Fibroblast of lung (primary cell): Measurements from ENCODE around the gene ITK. TPM values are rescaled to one million over a fixed set of nuclear protein-coding genes. Genes with fewer than 3 reads are reported as not detected.

Source experiments
- DNase-seq, 2 donors: peaks; one replicate each; pipeline versions ENCODE4 v3.0.0 to v3.0.0-alpha.2; 2010; ENCODE audit warnings: low read depth in 2 of 2
- H2AFZ ChIP-seq: 2 replicates; pipeline ENCODE4 v1.5.1; 2012; ENCODE audit warnings: low read length, control low read depth, inconsistent platforms
- H3K27ac ChIP-seq: 2 replicates; pipeline ENCODE4 v1.5.1; 2011; ENCODE audit warnings: low read length, control low read depth; ENCODE audit not compliant: insufficient read depth
- H3K27me3 ChIP-seq: 2 replicates; pipeline ENCODE4 v1.5.1; 2011; ENCODE audit warnings: mild to moderate bottlenecking, low read length; ENCODE audit not compliant: control insufficient read depth, insufficient read depth
- H3K36me3 ChIP-seq: 2 replicates; pipeline ENCODE4 v1.5.1; 2011; ENCODE audit warnings: low read length; ENCODE audit not compliant: control insufficient read depth, insufficient read depth
- H3K4me1 ChIP-seq: 2 replicates; pipeline ENCODE4 v1.5.1; 2011; ENCODE audit warnings: low read length; ENCODE audit not compliant: control insufficient read depth, insufficient read depth; ENCODE audit errors: extremely low read depth
- H3K4me2 ChIP-seq: 2 replicates; pipeline ENCODE4 v1.5.1; 2011; ENCODE audit warnings: low read length, control low read depth; ENCODE audit not compliant: insufficient read depth; ENCODE audit errors: extremely low read depth
- H3K4me3 ChIP-seq, 4 experiments: fragments of 200-600 bp in 1 of 4; sonication (generic) in 1 of 4; replicated peaks in 1 of 4; 2 replicates each; pipeline ENCODE4 v1.5.1; 2011 to 2016; ENCODE audit warnings: low read length in 4 of 4, low read depth in 3 of 4, mild to moderate bottlenecking in 3 of 4, control low read depth in 2 of 4, inconsistent platforms in 1 of 4, mixed read lengths in 1 of 4; ENCODE audit not compliant: insufficient read depth in 1 of 4; ENCODE audit errors: control extremely low read depth in 1 of 4
- H3K79me2 ChIP-seq: 2 replicates; pipeline ENCODE4 v1.5.1; 2012; ENCODE audit warnings: mild to moderate bottlenecking, low read length, inconsistent platforms; ENCODE audit not compliant: control insufficient read depth, insufficient read depth
- H3K9ac ChIP-seq: 2 replicates; pipeline ENCODE4 v1.5.1; 2011; ENCODE audit warnings: mild to moderate bottlenecking, low read length, control low read depth; ENCODE audit not compliant: insufficient read depth
- H3K9me3 ChIP-seq: 2 replicates; pipeline ENCODE4 v1.5.1; 2012; ENCODE audit warnings: low read depth, low read length; ENCODE audit not compliant: control insufficient read depth, insufficient read depth
- H4K20me1 ChIP-seq: 2 replicates; pipeline ENCODE4 v1.5.1; 2011; ENCODE audit warnings: low read length; ENCODE audit not compliant: control insufficient read depth, insufficient read depth; ENCODE audit errors: extremely low read depth
- EZH2 ChIP-seq: IDR thresholded peaks from 2 replicates; pipeline ENCODE4 v1.5.1; 2012; ENCODE audit warnings: low read length, control low read depth, mild to moderate bottlenecking; ENCODE audit errors: missing control alignments
- polyA plus RNA-seq, 2 donors: library from polyadenylated mRNA; depleted of rRNA in 1 of 2; stranded (reverse) in 1 of 2; unstranded in 1 of 2; fragments of >200 nt; gene quantifications; 2 replicates each; pipeline ENCODE4 v1.2.1, GENCODE V29; 2011 to 2012; ENCODE audit warnings: missing spikeins in 1 of 2
- total RNA-seq: library from RNA; depleted of rRNA; stranded (reverse); fragments of >200 nt; gene quantifications from 2 replicates; pipeline ENCODE4 v1.2.1, GENCODE V29; 2014
- TF ChIP-seq, protein P1 (sequence below), 2 donors: IDR thresholded peaks in 1 of 2; conservative IDR thresholded peaks in 1 of 2; 1 replicate in 1 of 2; 2 replicates in 1 of 2; pipeline ENCODE4 v1.5.1; 2011 to 2012; ENCODE audit warnings: low read length in 2 of 2, control low read depth in 1 of 2, inconsistent platforms in 1 of 2, low read depth in 1 of 2, mild to moderate bottlenecking in 1 of 2

ITK gene
- total and polyA plus RNA-seq, 2 donors (not counting 1 experiment from before 2014, with no cell fraction given) = 0.17 TPM; not detected in 1

DNA sequence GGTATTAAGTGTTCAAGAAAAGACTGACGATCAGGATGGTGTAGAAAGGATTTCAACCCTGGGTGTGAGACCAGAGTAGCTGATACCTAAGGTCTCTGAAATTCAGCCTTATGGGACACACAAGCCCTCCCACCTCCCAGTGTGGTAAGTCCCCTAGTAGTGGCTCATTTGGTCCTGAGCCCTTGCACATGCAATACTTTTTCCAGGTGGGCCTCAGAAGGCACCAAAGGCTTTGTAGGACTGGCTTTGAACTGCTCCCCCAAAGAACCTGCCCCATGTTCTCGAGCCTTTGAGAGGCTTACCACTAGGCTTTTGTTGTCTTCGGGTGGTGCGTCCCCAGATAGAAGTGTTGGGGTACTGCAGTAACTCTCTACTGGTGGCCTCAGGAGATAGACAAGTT lies 15.4 kb upstream of the ITK start:
- H3K27me3 ChIP-seq = no peaks in the 10 kb centered on the region
- TF ChIP-seq, protein P1, sequence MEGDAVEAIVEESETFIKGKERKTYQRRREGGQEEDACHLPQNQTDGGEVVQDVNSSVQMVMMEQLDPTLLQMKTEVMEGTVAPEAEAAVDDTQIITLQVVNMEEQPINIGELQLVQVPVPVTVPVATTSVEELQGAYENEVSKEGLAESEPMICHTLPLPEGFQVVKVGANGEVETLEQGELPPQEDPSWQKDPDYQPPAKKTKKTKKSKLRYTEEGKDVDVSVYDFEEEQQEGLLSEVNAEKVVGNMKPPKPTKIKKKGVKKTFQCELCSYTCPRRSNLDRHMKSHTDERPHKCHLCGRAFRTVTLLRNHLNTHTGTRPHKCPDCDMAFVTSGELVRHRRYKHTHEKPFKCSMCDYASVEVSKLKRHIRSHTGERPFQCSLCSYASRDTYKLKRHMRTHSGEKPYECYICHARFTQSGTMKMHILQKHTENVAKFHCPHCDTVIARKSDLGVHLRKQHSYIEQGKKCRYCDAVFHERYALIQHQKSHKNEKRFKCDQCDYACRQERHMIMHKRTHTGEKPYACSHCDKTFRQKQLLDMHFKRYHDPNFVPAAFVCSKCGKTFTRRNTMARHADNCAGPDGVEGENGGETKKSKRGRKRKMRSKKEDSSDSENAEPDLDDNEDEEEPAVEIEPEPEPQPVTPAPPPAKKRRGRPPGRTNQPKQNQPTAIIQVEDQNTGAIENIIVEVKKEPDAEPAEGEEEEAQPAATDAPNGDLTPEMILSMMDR (conservative IDR thresholded peaks at IDR 0.05 in 1 of 2, IDR thresholded peaks at IDR 0.05 in 1 of 2; ENCODE audit: low read depth in 1 of 2, low read length in 2 of 2) = no peak
- no peak for TF ChIP-seq EZH2
- H4K20me1 ChIP-seq = no peaks in the 10 kb centered on the region
- no peak overlapping the region for H2AFZ ChIP-seq
- no peaks in the 10 kb centered on the region for H3K36me3 ChIP-seq
- H3K79me2 ChIP-seq = no peaks in the 10 kb centered on the region
- no peak overlapping the region for H3K27ac ChIP-seq
- H3K4me1 ChIP-seq = no peaks in the 10 kb centered on the region
- no peak overlapping the region for H3K9ac ChIP-seq
- no peak overlapping the region for H3K4me2 ChIP-seq
- DNase-seq = no peak
- H3K9me3 ChIP-seq = no peaks in the 10 kb centered on the region
- H3K4me3 ChIP-seq = no peak overlapping the region

DNA sequence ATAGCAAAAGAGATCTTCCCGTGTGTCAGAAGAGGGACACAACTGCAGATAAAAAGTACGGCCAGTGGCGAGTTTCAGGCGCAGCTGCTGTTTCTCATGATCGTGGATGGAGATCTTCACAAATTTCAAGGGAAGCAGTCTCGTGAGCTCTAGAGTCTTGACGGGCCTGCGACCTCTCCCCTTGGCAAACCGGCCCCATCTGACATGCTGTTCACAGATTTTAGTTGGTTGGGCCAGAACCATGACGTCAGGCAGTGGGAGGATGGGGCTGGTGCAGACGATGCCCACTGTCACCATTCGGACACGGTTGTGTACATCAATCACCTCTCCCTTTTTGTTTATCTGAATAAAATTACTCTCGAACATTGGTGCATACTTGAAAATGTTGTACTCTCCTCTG lies 15.0 kb upstream of the ITK start:
- Histone ChIP-seq H4K20me1 (no peaks in the 10 kb centered on the region), H3K79me2 (no peaks in the 10 kb centered on the region), H3K36me3 (no peaks in the 10 kb centered on the region), H3K4me1 (no peaks in the 10 kb centered on the region), H3K27ac (no peak overlapping the region), H3K9me3 (no peaks in the 10 kb centered on the region), H3K4me3 (no peak overlapping the region), H3K27me3 (no peaks in the 10 kb centered on the region), H3K9ac (no peak overlapping the region), H3K4me2 (no peak overlapping the region), H2AFZ (no peak overlapping the region)
- no peak for DNase-seq
- TF ChIP-seq, protein P1 (conservative IDR thresholded peaks at IDR 0.05 in 1 of 2, IDR thresholded peaks at IDR 0.05 in 1 of 2; ENCODE audit: low read depth in 1 of 2, low read length in 2 of 2) = no peak
- TF ChIP-seq EZH2 = no peak

DNA sequence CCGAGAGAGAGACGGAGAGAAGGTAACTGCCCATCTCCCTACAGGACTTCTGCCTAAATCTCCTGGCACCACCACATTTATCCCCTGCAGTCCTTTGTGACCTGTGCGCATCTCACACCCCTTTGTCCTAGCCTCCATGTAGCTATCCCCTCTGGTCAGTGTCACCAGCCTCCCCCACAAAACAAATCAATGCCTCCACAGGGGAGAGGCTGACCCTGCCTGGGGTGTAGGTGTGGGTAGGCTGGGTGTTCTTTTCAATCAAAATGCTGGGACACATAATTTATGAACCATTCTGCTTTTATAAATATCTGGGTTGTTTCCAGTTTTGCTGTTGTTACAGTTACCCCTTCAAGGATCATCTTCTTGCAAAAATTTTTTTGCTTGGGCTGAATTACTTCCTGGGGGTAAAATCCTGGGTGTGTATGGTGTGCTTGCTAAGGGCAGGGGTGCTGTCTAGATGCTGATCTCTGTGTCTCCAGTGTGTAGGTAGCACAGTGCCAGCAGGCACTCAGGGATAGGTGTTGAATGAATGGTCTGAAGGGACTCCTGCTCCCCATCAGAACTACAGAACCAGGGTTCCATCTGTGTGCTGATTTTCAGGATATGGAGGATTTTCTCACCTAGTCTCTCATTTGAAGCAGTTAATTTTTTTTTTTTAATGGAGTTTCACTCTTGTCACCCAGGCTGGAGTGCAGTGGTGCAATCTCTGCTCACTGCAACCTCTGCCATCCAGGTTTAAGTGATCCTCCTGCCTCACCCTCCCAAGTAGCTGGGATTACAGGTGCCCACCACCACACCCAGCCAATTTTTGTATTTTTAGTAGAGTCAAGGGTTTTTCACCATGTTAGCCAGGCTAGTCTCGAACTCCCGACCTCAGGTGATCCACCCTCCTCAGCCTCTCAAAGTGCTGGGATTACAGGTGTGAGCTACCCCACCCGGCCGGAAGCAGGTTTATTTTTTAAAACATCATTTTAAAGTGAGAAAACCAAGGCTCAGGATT lies 14.1 kb upstream of the ITK start, which contains the start of gene GARIN3:
GARIN3 (minus strand) TSS at position 51 of the 1,000 bp plus-strand sequence. CDS start 96 bp downstream, outside the sequence.
- H3K4me2 ChIP-seq = no peak within 1 kb of the TSS
- H3K4me3 ChIP-seq = no peak within 1 kb of the TSS
- no peak within 1 kb of the TSS for H2AFZ ChIP-seq
- DNase-seq = no peak
- no peaks in the 10 kb centered on the region for H3K4me1 ChIP-seq
- H4K20me1 ChIP-seq = no peaks in the 10 kb centered on the region
- TF ChIP-seq EZH2 = no peak
- TF ChIP-seq, protein P1 (conservative IDR thresholded peaks at IDR 0.05 in 1 of 2, IDR thresholded peaks at IDR 0.05 in 1 of 2; ENCODE audit: low read depth in 1 of 2, low read length in 2 of 2) = no peak
- no peaks in the 10 kb centered on the region for H3K27me3 ChIP-seq
- H3K9ac ChIP-seq = no peak within 1 kb of the TSS
- no peaks in the 10 kb centered on the region for H3K36me3 ChIP-seq
- H3K27ac ChIP-seq = no peak within 1 kb of the TSS
- H3K9me3 ChIP-seq = no peaks in the 10 kb centered on the region
- no peaks in the 10 kb centered on the region for H3K79me2 ChIP-seq
